ENCODE results near the gene TMEM59. TPM values are rescaled to one million over a fixed set of nuclear protein-coding genes. Genes with fewer than 3 reads are reported as not detected.

Gene TMEM59
- total RNA-seq, 1 experiment from 2014 or later = 121 TPM

- POLR2A ChIA-PET = no interaction called here
- 0 out of 2 replicates have a peak, but pooled peaks have one; percentile 25 for ATAC-seq
- RAD21 ChIA-PET (ENCODE audit: low non-redundant PET in 1 of 2, low total read pairs in 2 of 2, uncharacterized antibody in 2 of 2, unreplicated experiment in 2 of 2) = no interaction called here
- no TSS peak for BruUV-seq (replicated peaks)
- no peaks in the 10 kb centered on the region for H3K27me3 ChIP-seq (ENCODE audit: insufficient read depth, low read length)
- DNase-seq (ENCODE audit: low read depth, low spot score) = no peak
- intact Hi-C loops (cut with micrococcal nuclease) = no loop called here
- no peaks in the 10 kb centered on the region for H3K9me3 ChIP-seq (ENCODE audit: control insufficient read depth in 1 of 2, insufficient read depth in 1 of 2, low read depth in 1 of 2, low read length in 2 of 2)
- H3K36me3 ChIP-seq (ENCODE audit: control insufficient read depth in 1 of 2, insufficient read depth in 2 of 2, low read length in 2 of 2) = no peaks in the 10 kb centered on the region
- H3K79me2 ChIP-seq (ENCODE audit: insufficient read depth, low read length) = no peaks in the 10 kb centered on the region
- no peak for TF ChIP-seq TCF7L2 (IDR thresholded peaks at IDR 0.05; ENCODE audit: borderline replicate concordance, extremely low read depth, insufficient read depth, insufficient read length)
- H4K20me1 ChIP-seq (ENCODE audit: insufficient read depth) = no peaks in the 10 kb centered on the region
- no peaks in the 10 kb centered on the region for H3K9me2 ChIP-seq (ENCODE audit: insufficient read depth)
- no peak overlapping the region for H3K4me3 ChIP-seq (replicated peaks in 1 of 2; ENCODE audit: low read depth in 1 of 2, low read length in 2 of 2)
- H3K4me1 ChIP-seq (ENCODE audit: control insufficient read depth in 1 of 2, insufficient read depth in 2 of 2, low read length in 2 of 2) = peaks cover 7% of the 10 kb centered on the region in 2 experiments; a peak in 3 of 4 replicates
- CTCF ChIA-PET = no interaction called here
- no peak overlapping the region for H3K4me2 ChIP-seq (ENCODE audit: low read length)
- no peak overlapping the region for H2AFZ ChIP-seq (ENCODE audit: low read depth, low read length, poor library complexity, severe bottlenecking)
- H3K9ac ChIP-seq (ENCODE audit: low read length) = no peak overlapping the region
- no peak overlapping the region for H3K27ac ChIP-seq (ENCODE audit: low read depth, low read length)
Measured at GRCh38 chr1:53979712-53980450, 73.1 kb downstream of the TMEM59 start.

Small RNA genes lying within 50 kb of the gene (microRNA-seq; reads per million reads assigned to microRNA genes)
- 1.2 reads per million for gene MIR4781 (ENCODE audit: borderline number of aligned reads)

Other genes starting within 250 kb of the TMEM59 start
- 54.7 TPM for gene NDC1, start 214.9 kb downstream of the TMEM59 start, total RNA-seq (2021; ENCODE audit: unreplicated experiment)
- 16.4 TPM for gene YIPF1, start 163.4 kb downstream of the TMEM59 start, total RNA-seq (2021; ENCODE audit: unreplicated experiment)
- gene DIO1, start 159.0 kb downstream of the TMEM59 start, total RNA-seq (2021; ENCODE audit: unreplicated experiment) = not detected
- gene IFT25, start 107.5 kb downstream of the TMEM59 start, total RNA-seq (2021; ENCODE audit: unreplicated experiment) = 45.1 TPM
- 62.5 TPM for gene LRRC42, start 106.9 kb downstream of the TMEM59 start, total RNA-seq (2021; ENCODE audit: unreplicated experiment)
- 0.30 TPM for gene LDLRAD1, start 35.0 kb downstream of the TMEM59 start, total RNA-seq (2021; ENCODE audit: unreplicated experiment)
- gene TCEANC2, start 404 bp upstream of the TMEM59 start, total RNA-seq (2021; ENCODE audit: unreplicated experiment) = 5.4 TPM
- gene CDCP2, start 99.8 kb upstream of the TMEM59 start, total RNA-seq (2021; ENCODE audit: unreplicated experiment) = 0.22 TPM
- gene CYB5RL, start 146.8 kb upstream of the TMEM59 start, total RNA-seq (2021; ENCODE audit: unreplicated experiment) = 11.7 TPM
- 132 TPM for gene MRPL37, start 147.0 kb upstream of the TMEM59 start, total RNA-seq (2021; ENCODE audit: unreplicated experiment)